Occipital lobe (tissue), 2 donors: ENCODE results near the gene PCYT1A. TPM values are rescaled to one million over a fixed set of nuclear protein-coding genes. Genes with fewer than 3 reads are reported as not detected.
"Not testable (repeated sequence)": the region's sequence is repeated elsewhere in the genome, so short reads cannot be mapped to it uniquely, and the experiment has no call there.

Experiments used
- DNase-seq: peaks from one replicate; lab custom pipeline; 2025; lab: John Stamatoyannopoulos, UW
- total RNA-seq: library from RNA; depleted of rRNA; stranded (reverse); fragments of >200 nt; gene quantifications from one replicate; pipeline ENCODE4 v1.2.3, GENCODE V29; 2014

PCYT1A gene
- total RNA-seq, 1 donor from 2014 or later, result 18.6 TPM

DNA sequence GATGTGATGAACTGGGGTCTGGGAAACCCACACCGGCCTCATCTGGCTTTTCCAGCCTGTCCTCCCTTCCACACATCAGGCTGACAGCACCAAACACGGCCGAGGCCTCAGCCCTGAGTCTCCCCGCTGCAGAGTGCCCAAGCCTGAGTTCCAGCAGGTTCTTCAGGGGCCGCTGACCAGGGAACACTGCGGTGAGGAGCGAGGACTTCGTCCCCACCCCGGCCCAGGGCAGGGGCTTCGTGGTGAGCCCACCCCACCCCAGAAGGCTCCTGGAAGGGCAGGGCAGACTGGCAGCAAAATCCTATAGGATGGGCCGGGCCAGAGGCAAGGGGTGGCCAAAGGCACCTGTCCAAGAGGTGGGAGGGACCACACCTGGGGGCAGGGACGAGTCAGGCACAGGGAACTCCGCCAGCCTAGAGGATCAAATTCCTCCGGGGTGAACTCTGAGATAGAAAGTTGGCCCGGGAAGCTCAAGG lies 71.4 kb downstream of the PCYT1A start, which contains the start of gene SLC51A:
Gene SLC51A, plus strand, starts transcription at position 446 of the 476 bp plus-strand sequence. CDS start 179 bp downstream, outside the sequence.
- no peak for DNase-seq

- DNase-seq, result no peak
These were observed 72.0 kb downstream of the PCYT1A start for GRCh38 chr3:196215493-196216020.

DNA sequence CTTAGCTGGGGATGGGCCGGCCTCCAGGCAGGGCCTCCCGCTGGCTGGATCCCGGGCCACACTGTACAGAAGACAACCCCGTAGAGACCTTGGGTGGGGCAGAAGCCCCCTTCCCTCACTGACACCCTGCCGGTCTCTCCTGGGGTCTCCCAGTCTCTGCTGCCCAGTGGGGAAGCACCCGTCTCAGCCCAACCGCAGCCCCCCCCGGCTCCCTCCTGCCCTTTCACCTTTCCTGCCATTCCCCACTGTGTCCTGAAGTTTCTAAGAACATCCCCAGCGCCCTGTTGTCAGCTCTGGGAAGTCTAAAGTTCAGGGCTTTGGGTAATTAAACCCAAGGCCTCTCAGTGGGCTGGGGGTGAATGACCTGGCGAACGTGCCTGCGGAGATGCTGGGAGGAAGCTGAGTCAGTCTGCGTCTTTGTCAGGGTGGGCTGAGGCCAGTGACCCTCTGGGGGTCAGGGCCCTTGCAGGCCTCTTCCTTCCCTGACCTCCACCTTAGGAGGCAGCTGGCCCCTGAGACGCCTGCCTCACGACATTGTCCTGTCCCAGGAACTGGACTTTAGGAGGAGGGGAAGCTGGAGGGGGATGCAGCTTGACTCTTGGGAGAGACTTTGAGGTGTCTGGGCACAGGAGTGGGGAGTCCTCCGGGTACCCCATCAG lies 72.6 kb downstream of the PCYT1A start:
- no peak for DNase-seq

GRCh38 chr3:196210673-196211556 lies 76.6 kb downstream of the PCYT1A start, which contains the start of gene ZDHHC19:
ZDHHC19 (minus strand) TSS chr3:196211400; CDS start chr3:196211315, 85 bp downstream.
- DNase-seq, result no peak

DNA sequence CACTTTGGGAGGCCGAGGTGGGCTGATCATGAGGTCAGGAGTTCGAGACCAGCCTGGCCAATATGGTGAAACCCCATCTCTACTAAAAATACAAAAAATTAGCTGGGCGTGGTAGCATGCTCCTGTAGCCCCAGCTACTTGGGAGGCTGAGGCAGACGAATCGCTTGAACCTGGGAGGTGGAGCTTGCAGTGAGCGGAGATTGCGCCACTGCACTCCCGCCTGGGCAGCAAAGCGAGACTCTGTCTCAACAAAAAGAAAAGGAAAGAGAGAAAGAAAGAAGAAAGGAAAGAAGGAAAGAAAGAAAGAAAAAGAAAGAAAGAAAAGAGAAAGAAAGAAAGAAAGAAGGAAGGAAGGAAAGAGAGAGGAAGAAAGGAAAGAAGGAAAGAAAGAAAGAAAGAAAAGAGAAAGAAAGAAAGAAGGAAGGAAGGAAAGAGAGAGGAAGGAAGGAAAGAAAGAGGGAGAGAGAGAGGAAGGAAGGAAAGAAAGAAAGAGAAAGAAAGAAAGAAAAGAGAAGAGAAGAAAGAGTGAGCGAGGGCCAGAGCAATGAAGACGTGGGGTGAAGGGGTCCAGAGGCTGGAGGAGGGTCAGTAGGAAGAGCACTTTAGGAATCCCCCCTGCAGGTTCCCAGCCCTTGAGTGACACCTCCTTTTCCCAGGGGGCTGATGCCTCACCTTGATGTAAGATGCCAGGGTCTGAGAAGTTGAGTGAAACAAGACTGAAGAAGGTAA lies 77.4 kb downstream of the PCYT1A start:
- DNase-seq, result not testable (repeated sequence)

GRCh38 chr3:196208942-196209695 lies 78.4 kb downstream of the PCYT1A start:
- DNase-seq, result no peak

GRCh38 chr3:196207833-196208607 lies 79.5 kb downstream of the PCYT1A start:
- no peak for DNase-seq

DNA sequence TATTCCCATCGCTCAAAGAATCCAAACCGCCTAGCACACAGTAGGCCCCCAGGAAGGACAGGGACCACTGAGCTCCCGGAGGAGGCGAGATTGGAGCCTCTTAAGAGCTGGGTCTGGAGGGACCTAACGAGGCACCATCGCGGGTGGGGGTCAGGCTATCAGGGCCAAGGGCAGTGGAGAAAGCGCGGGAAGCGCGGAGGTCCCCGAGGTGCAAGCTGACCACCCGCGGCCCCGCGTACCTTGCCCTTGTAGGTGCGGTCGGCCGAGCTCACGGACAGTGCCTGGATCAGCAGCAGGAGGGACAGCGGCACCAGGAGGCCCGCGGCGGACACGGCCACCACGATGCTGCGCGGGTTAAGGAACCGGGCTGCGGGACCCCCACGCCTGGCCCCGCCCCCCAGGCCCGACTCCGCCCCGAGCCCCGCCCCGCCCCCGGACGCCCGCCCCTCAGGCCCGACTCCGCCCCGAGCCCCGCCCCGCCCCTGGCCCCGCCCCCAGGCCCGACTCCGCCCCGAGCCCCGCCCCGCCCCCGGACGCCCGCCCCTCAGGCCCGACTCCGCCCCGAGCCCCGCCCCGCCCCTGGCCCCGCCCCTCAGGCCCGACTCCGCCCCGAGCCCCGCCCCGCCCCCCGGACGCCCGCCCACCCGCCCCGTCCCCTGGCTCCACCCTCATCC lies 80.2 kb downstream of the PCYT1A start:
- DNase-seq, result no peak

- DNase-seq, result not testable (repeated sequence)
These were observed 81.9 kb downstream of the PCYT1A start for GRCh38 chr3:196205442-196206205.

GRCh38 chr3:196203846-196204245 lies 83.7 kb downstream of the PCYT1A start:
- DNase-seq, result no peak

DNA sequence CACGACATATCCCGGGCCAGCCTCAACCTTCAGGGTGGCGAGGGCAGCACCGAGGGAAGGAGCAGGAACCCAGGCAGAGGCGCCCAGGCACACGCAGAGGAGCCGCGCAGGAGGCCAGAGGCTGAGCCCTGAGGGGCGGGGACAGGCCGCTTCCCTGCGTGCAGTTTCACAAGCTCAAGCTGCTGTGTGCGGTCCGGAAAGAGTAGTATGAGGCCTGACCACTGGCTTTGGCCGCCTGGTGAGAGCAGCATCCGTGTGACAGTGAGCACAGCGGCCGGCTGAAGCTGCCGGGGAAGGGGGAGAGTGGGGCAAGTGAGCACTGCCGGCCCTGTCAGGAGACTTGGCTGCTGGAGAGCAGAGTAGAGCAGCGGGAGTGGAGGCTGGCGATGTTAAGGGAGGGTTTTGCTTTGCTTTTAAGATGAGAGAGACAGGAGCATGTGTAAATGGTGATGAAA lies 85.0 kb downstream of the PCYT1A start:
- DNase-seq, result no peak

GRCh38 chr3:196198771-196199753 lies 88.5 kb downstream of the PCYT1A start:
- no peak for DNase-seq

DNA sequence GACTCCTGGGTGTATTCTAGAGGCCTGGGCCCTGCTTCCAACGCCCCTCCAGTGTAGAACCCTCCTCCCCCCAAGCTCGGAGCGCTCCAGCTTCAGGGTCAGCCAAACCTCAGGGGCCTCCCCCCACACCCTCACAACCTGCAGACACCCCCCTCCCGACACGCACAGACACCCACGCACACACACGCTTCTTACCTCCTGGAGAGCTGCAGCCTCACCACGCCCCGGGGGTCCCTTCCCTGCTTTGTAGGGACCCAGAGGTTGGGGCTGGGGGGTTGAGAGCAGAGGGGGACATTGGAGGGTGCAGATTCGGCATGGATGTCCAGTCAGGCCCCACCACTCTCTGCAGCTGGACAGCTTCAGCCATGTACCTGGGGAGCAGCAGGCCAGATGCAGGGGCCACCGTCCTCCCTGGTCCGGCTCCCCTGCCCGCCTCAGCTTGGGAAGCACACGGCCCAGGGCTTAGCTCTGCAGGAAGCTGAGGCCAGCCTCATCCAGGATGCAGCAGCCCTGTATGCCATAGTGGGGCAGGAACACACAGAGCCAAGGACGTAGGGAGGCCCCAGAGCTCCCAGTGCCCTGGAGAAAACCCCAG lies 89.3 kb downstream of the PCYT1A start:
- no peak for DNase-seq

DNA sequence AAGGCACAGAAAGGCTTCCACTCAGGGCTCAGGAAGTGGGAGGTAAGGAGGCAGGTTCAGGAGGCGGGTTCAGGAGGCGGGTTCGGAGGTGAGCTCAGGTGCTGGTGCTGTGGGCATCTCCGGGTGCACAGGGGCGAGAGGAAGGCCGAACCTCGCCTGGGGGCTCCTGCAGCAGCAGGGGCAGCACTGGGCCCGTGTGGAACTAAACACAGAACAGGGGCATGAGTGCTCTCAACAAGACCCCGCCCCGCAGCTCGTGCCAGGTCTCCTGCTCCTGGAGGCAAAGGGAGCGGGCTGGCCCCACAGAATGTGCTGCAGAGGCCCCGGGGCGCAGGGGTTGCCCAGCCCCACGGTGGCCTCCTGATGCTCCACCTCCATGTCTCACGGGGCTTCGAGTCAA lies 90.0 kb downstream of the PCYT1A start:
- no peak for DNase-seq

DNA sequence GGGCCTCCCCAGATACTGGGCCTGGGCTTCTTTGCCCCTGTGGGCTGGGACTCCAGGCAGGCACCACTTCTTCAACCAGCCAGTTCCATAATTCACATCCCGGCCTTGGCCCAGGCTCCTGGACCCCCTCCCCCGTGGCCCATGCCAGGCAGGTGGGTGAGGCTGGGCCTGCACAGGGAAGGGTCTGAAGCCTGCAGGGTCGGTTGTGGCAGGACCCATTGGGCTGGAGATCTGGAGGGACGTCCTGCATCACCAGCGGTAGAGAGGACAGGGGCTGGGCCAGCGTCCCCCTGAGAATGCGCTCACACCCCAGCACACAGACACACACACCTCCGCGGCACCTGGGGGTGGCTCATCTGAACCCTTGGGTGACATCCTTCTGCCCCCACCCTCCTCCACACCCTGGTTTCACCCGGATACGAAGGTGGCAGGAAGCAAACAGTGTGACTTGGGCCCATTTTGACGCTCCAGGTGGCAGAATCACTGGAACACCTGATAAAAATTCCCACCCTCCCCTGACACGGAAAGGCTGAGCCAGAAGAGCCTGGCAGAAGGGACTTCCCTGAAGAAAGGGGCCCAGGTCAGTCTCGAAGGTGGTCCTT lies 91.8 kb downstream of the PCYT1A start:
- no peak for DNase-seq

DNA sequence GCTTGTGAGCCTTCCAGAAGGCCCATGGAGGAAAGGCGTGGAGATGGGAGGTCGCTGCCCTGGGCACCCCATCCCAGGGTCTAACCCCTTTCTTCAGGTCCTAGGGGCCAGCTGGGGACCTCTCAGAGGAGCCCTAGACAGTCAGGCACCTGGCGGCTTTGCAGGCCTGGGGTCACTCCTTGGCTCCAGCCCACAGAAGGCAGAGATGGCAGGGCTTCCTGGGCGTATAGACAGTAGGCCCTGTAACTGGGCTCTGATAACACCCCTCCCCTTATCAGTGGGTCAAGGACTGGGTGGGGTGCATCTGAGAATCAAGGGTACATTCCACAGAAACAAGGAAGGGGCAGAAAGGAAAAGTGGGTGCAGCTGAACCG lies 93.0 kb downstream of the PCYT1A start:
- no peak for DNase-seq
